Stimulated activated naive CD4-positive, alpha-beta T cell treated with Interleukin-2 at 50 U/mL for 16 hours (primary cell): ENCODE results near the gene DNAJB12.
"Not testable (repeated sequence)": the region's sequence is repeated elsewhere in the genome, so short reads cannot be mapped to it uniquely, and the experiment has no call there.

Experiments
- DNase-seq: peaks from one replicate; lab custom pipeline; 2025; lab: John Stamatoyannopoulos, UW

Gene DNAJB12

DNA sequence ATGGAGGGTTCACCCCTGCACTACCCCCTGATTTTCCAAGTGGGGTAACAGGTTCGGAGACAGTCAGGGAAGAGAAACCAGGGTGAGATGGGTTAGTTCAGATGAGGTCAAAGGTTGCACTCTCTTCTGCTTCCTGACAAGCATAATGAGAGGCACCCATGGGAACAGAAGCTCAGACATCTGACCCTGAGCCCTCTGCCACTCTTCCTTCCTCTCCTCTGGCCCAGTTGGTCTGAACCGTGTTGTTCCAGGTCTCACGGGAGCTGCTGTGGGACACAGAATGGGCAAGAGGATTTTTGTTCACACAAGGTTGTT is 38.4 kb downstream of the DNAJB12 start:
- DNase-seq = no peak

DNA sequence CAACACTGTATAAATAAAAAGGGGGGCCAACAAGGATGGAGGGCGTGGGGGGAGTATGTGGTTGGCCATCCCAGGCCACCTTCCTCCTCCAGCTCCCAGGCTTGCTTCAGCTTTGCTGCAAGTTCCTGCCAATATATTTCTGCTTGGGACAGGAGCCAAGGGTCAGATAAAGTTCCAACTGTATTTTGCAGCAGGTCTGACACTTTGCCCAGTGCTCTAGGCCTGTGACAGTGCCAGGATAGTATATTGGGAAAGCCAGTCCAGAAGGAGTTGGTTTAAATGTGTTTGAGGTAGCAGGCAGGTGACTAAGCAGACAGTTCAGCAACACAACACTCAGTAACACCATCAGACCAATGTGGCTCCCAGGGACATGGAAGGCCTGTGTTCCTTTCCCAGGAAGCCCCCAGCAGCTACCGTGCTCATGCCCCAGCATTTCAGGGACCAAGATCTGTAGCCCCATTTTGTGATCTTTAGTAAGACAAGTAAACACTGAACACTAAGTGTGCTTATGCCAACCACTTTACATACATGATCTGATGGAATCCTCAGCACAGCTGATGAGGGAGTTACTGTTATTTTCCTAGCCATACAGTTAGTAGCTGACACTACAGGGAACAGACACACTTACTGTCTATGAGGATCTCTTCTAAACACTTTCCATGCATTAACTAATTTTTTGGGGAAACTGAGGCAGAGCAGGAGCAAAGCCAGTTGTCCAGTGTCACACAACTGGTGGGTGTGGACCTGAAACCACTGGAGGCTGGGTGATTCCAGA is 38.9 kb downstream of the DNAJB12 start:
- no peak for DNase-seq

GRCh38 chr10:72315054-72315453 is 39.7 kb downstream of the DNAJB12 start:
- DNase-seq = no peak

DNA sequence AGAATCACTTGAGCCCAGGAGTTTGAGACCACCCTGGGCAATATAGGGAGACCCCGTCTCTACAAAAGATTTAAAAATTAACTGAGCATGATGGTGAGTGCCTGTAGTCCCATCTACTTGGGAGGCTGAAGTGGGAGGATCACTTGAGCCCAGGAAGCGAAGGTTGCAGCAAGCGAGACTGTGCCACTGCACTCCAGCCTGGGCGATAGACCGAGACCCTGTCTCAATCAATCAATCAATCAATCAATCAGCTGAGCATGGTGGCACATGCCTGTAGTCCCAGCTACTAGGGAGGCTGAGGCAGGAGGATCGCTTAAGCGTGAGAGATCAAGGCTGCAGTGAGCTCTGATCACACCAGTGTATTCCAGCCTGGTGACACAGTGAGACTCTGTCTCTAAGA is 40.5 kb downstream of the DNAJB12 start:
- no peak for DNase-seq

DNA sequence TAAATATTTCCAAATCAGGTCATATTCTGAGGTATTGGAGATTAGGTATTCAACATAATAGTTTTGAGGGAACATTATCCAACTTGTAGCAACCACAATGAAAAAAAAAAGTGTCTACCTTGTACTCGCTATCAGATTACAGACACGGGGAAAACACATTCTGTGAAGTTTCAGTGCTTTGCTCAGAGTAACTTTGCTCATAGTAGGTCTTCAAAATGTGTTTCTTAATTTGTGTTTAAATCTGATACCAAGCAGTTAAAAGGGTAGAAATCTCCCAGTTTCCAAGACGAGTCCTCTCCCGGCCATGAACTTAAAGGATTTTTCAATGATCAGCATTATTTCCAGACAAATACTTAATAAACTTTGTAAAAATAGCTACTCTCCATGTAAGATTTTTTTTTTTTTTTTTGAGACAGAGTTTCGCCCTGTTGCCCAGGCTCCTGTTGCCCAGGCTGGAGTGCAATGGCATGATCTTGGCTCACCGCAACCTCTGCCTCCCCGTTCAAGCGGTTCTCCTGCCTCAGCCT is 41.8 kb downstream of the DNAJB12 start:
- DNase-seq = no peak

GRCh38 chr10:72311667-72312066 is 43.1 kb downstream of the DNAJB12 start:
- DNase-seq = no peak

DNA sequence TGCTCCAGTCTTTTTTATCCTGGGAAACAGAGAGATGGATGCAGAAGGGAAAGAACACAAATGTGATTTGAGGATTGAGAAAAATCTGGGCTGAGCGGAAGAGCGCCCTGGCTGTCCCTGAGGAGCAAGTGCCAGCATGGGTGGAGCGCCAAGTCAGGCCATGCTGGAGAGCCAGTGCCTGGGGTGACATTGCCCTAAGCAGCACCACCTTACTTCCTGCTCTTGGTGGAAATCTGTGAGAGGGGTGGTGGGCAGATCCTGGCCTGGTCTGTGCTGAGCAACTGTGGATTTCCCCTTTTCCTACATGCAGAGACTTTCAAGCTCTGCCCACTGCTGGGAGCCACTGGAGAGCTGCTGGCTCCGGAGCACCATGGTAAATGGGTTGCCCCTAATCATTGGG is 44.1 kb downstream of the DNAJB12 start:
- DNase-seq = no peak

- no peak for DNase-seq
These were observed 44.5 kb downstream of the DNAJB12 start for GRCh38 chr10:72310241-72310633.

DNA sequence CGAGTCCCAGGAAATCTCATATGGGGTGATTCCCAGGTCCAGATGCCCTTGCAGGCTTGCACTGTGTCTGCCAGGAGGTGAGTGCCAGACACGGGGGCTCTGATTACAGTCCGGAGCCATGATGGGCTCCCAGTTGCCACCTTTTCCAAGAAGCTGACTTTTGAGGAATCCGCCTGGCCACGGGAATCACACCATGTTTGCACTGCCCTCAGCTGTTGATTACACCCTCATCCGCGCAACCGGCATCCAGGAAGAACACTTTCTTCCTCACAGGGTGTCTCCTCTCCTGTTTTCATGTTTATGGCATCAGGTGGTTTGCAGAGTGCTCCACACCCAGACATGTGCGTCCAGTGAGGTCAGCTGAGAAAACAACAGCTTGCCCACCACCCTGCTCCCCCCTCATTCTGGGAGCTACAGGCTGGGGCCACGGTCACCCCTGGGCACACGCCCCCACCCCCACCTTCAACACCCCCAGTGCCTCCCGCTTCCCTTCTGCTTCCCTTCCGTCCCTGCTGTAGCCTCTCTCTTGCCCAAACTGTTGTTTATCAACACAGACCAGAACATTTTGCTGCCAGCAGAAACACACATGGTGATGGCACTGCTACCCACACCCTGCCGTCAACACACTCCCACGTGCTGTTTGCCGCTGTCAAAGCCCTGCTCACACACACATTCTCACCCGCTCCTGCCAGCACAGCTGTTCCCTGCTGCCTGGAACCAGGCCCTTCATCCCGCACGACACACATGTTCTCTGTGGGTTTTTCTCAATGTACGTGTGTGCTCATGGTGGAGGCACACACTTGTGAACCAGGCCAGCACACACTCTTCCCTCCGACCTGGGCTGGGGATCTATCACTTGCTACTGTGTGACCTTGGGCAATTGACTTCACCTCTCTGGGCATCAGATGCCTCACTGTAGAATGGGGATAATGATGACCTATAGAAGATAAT is 45.2 kb downstream of the DNAJB12 start:
- no peak for DNase-seq

DNA sequence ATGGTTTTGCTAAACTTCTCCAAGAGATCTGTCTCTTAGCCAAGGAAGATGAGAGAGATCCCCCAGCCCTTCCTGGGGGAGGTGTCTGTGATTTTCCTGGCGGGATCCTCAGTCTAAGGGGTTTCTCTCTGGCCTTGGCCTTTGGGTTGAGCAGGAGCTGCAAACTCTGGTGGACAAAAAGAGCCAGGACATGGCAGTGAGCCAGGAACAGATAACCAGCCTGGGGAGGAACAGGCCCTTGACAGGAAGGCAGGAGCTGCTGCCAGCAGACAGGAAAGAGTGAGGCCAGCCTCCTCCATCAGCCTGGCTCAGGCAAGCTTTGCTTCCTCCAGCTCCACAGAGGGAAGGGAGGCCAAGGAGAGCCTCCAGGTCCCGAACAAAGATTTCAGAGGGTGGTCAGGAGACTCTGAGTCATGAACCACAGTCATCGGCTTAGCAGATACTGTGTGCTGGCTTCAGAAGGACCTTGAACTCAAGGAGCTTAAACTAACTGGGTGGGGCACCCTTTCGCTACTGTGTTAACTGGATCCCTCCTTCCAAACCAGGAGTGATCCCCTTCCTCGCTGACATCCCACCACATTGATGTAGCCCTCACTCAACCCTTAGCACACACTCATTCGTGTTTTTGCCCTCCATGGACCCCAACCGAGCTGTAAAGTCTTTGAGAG is 46.3 kb downstream of the DNAJB12 start:
- no peak for DNase-seq

GRCh38 chr10:72307711-72308110 is 47.0 kb downstream of the DNAJB12 start:
- not testable (repeated sequence) for DNase-seq

DNA sequence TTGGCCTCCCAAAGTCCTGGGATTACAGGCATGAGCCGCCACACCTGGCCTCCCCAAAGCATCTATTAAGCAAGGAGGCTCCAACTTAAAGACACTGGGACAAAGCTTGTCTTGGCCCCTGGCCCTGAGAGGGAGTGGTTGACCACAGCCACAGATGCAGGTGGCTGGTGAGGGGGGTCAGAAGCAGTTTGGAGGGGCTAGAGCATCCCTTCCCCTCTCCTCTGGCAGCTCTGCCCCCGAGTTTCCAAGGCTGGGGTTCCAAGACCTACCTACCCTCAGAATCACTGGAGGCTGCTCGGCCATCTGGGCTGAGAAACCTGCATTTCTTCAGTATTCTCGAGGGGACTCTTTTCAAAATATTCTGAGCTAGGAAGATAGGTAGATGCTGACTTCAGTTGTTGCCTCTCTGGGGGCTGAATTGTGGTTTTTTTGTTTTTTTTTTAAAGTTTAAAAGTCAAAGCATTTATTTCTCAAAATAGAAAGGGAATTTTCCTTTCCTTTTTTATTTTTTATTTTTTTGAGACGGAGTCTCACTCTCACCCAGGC is 48.4 kb downstream of the DNAJB12 start:
- no peak for DNase-seq

- DNase-seq = no peak
These were observed 51.1 kb downstream of the DNAJB12 start for GRCh38 chr10:72303424-72304128.

DNA sequence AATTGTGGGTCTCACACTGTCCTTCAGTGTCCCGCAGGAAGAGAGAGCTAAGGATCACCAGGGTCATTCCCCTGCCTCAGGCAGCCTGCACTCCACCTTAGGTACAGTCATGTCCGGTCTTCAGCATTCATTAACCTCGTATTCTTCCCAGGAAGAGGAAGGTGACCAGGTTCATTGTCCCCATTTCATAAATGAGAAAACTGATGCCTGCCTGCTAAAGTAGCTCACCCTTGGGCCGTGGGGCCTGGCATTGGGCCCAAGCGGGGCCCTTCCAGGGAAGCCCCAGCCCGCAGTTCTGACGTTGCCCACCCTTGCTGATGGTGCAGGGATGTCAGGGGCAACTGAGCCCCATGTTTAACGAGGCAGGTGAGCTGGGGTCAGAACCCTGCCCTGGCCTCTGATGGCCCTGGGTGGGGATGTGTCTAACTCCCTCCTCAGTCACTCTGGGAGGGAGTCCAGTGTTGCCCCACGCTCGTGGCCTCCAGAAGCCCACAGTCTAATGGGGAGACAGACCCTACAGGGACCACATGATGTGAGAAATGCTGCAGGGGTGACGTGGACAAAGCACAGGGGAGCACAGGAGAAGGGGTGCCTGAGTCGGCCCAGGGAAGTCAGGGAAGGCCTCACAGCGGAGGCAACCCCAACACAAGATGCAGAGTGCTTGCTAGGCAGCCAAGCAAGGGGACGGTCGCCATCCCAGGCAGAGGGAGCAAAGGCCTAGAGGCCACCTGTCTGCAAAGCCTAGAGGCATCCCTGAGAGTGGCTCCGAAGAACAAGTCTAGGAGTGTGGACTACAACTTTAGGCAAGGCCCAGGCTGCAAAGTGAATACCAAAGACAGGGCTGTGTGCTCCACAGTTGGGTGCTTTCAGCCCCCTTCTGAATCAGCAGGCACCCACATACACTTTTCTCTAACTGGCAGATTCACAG is 55.9 kb downstream of the DNAJB12 start:
- DNase-seq = no peak

- DNase-seq = peak; percentile 94
These were observed 56.7 kb downstream of the DNAJB12 start for GRCh38 chr10:72297805-72298591.

- peak; percentile 97 for DNase-seq
These were observed 57.4 kb downstream of the DNAJB12 start for GRCh38 chr10:72297281-72297804.

GRCh38 chr10:72296829-72297280 is 57.9 kb downstream of the DNAJB12 start:
- not testable (repeated sequence) for DNase-seq

DNA sequence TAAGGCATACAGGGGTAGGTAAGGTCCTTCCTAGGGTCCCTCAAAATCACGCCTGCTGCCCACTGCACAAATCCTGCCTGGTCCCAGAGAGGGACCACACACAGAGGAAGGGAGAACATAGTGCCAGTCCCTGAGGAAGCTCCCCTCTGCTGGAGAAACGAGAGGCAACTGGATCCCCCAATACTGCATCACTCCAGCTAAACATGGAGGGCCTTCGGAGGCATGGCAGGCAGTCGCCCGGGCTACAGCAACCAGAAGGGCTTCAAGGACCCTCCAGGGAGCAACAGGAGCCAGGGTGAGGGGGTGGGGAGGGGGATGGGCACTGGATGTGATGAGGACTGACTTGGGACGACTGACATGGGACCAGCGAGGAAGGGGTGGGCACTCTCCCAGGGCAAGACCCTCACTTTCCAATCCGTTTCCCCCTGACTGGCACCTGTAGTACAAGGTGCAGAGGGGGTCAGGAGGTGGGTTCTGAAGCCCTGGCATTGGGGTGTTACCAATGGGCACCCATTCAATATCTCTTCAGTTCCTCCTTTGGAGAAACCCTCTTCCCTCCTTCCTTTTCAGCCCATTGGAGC is 59.3 kb downstream of the DNAJB12 start:
- no peak for DNase-seq

DNA sequence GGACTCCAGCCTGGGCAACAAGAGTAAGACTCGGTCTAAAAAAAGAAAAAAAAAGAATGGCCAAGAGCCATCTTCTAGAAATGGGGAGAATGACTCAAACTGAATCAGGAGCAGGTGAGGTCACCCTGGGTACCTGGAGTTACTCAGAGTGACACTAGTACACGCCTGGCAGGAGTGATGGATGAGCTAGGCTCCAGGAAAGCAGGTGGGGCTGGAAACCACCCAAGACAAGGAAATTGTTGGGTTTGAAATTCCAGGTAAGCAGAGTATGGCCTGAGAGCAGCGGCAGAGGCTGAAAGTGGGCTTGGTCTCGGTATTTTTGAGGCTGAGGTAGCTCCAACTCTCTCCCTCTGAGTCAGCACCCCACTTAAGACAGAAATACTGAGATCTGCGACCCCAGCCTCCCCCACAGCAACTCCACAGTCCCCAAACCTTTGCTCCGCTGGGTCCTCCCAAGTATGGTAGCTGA is 62.5 kb downstream of the DNAJB12 start:
- DNase-seq = peak; percentile 61
